Keratinocyte (primary cell): ENCODE measurements around the gene ZMYND8. TPM values are rescaled to one million over a fixed set of nuclear protein-coding genes. Genes with fewer than 3 reads are reported as not detected.

Experiments used
- DNase-seq: peaks from one replicate; pipeline ENCODE4 v3.0.0-alpha.2; 2011; ENCODE audit warnings: low read depth, missing footprints, low spot score
- FAIRE-seq: peaks from 2 replicates; lab custom pipeline; 2011; peaks lifted over from hg19 to GRCh38; lab: Jason Lieb, UNC
- H2AFZ ChIP-seq: 2 replicates; pipeline ENCODE4 v1.6.0; 2012; ENCODE audit warnings: low read length, control low read depth, inconsistent platforms; ENCODE audit not compliant: control insufficient read depth
- H3K27ac ChIP-seq: 2 replicates; pipeline ENCODE4 v1.5.1; 2011; ENCODE audit warnings: low read length; ENCODE audit not compliant: control insufficient read depth, insufficient read depth
- H3K27me3 ChIP-seq: 3 replicates; pipeline ENCODE4 v1.6.0; 2011; ENCODE audit warnings: low read length; ENCODE audit not compliant: control insufficient read depth, insufficient read depth; ENCODE audit errors: extremely low read depth
- H3K36me3 ChIP-seq, 2 experiments: 2 replicates in 1 of 2; 3 replicates in 1 of 2; pipeline ENCODE4 v1.5.1; 2011; ENCODE audit warnings: low read length in 2 of 2, mild to moderate bottlenecking in 1 of 2; ENCODE audit not compliant: control insufficient read depth in 2 of 2, insufficient read depth in 2 of 2; ENCODE audit errors: extremely low read depth in 1 of 2
- H3K4me1 ChIP-seq: 3 replicates; pipeline ENCODE4 v1.5.1; 2011; ENCODE audit warnings: low read length; ENCODE audit not compliant: control insufficient read depth, insufficient read depth; ENCODE audit errors: extremely low read depth
- H3K4me2 ChIP-seq: 3 replicates; pipeline ENCODE4 v1.6.0; 2011; ENCODE audit warnings: low read depth, low read length; ENCODE audit not compliant: control insufficient read depth, insufficient read depth; ENCODE audit errors: extremely low read depth
- H3K4me3 ChIP-seq, 3 experiments: fragments of 200-600 bp in 1 of 3; sonication (generic) in 1 of 3; 2 replicates in 2 of 3; 3 replicates in 1 of 3; pipeline ENCODE4 v1.5.1; 2011 to 2016; ENCODE audit warnings: low read length in 3 of 3, mild to moderate bottlenecking in 3 of 3, control low read depth in 2 of 3, inconsistent platforms in 1 of 3, low read depth in 1 of 3, mixed read lengths in 1 of 3, mixed run types in 1 of 3, moderate library complexity in 1 of 3; ENCODE audit not compliant: control insufficient read depth in 2 of 3, insufficient read depth in 2 of 3; ENCODE audit errors: extremely low read depth in 1 of 3
- H3K79me2 ChIP-seq: 2 replicates; pipeline ENCODE4 v1.6.0; 2012; ENCODE audit warnings: low read length; ENCODE audit not compliant: control insufficient read depth, insufficient read depth
- H3K9ac ChIP-seq: 3 replicates; pipeline ENCODE4 v1.6.0; 2011; ENCODE audit warnings: low read length; ENCODE audit not compliant: control insufficient read depth, insufficient read depth; ENCODE audit errors: extremely low read depth
- H3K9me1 ChIP-seq: 3 replicates; pipeline ENCODE4 v1.6.0; 2011; ENCODE audit warnings: low read length; ENCODE audit not compliant: control insufficient read depth, insufficient read depth; ENCODE audit errors: extremely low read depth
- H3K9me3 ChIP-seq: 2 replicates; pipeline ENCODE4 v1.5.1; 2012; ENCODE audit warnings: low read depth, low read length; ENCODE audit not compliant: control insufficient read depth
- H4K20me1 ChIP-seq: 3 replicates; pipeline ENCODE4 v1.6.0; 2011; ENCODE audit warnings: low read length; ENCODE audit not compliant: control insufficient read depth, insufficient read depth; ENCODE audit errors: extremely low read depth
- CTCF ChIP-seq, 3 experiments: IDR thresholded peaks in 1 of 3; conservative IDR thresholded peaks in 1 of 3; optimal IDR thresholded peaks in 1 of 3; 2 replicates in 2 of 3; 3 replicates in 1 of 3; pipeline versions ENCODE3 to v1.5.1; 2011; ENCODE audit warnings: low read length in 3 of 3, mild to moderate bottlenecking in 3 of 3, moderate library complexity in 2 of 3, control low read depth in 1 of 3, inconsistent platforms in 1 of 3; ENCODE audit not compliant: insufficient read depth in 2 of 3; ENCODE audit errors: extremely low read depth in 1 of 3
- EZH2 ChIP-seq: IDR thresholded peaks from one replicate; pipeline ENCODE4 v1.6.1; 2012; ENCODE audit warnings: inconsistent platforms, mild to moderate bottlenecking, low read length, moderate library complexity
- dilution Hi-C: fragments of 300-500 bp; cut with MboI; formaldehyde crosslinking; loops from one replicate; pipeline ENCODE4 v1.7.0; 2020; ENCODE audit warnings: low sequenced_read_pairs; ENCODE audit not compliant: extremely low pct_ligation_motif_present
- polyA plus RNA-seq, 5 experiments: library from polyadenylated mRNA; depleted of rRNA in 3 of 5; stranded (reverse) in 3 of 5; stranded (forward) in 1 of 5; unstranded in 1 of 5; fragments of >200 nt; gene quantifications; 1 replicate in 1 of 5; 2 replicates in 3 of 5; 3 replicates in 1 of 5; pipeline versions ENCODE4 v1.2.1 to v1.2.3, GENCODE V29; 2011 to 2012; ENCODE audit warnings: missing spikeins in 2 of 5, low read depth in 1 of 5, low replicate concordance in 1 of 5

Gene ZMYND8
- polyA plus RNA-seq, 1 donor (not counting 4 experiments of a cell fraction or from before 2014, with no cell fraction given): 39.8 TPM

GRCh38 chr20:47237715-47238114, 118.8 kb downstream of the ZMYND8 start:
- Histone ChIP-seq H3K27ac (no peak overlapping the region), H3K36me3 (peaks cover 40 to 52% of the 10 kb centered on the region in 2 experiments), H4K20me1 (peaks cover 3% of the 10 kb centered on the region), H3K4me1 (no peaks in the 10 kb centered on the region), H3K27me3 (no peaks in the 10 kb centered on the region), H3K9ac (no peak overlapping the region), H3K4me2 (no peak overlapping the region), H3K79me2 (peaks cover 28% of the 10 kb centered on the region), H3K4me3 (no peak overlapping the region), H3K9me1 (no peaks in the 10 kb centered on the region), H2AFZ (no peak overlapping the region), H3K9me3 (no peaks in the 10 kb centered on the region)
- no peak for TF ChIP-seq EZH2
- FAIRE-seq: no peak
- DNase-seq: no peak
- dilution Hi-C loops: no loop called here

- FAIRE-seq: no peak
- Histone ChIP-seq H3K4me2 (no peak overlapping the region), H2AFZ (no peak overlapping the region), H4K20me1 (no peaks in the 10 kb centered on the region), H3K9me1 (no peaks in the 10 kb centered on the region), H3K9me3 (no peaks in the 10 kb centered on the region), H3K9ac (no peak overlapping the region), H3K4me1 (no peaks in the 10 kb centered on the region), H3K27ac (no peak overlapping the region), H3K79me2 (peaks cover 24% of the 10 kb centered on the region), H3K27me3 (no peaks in the 10 kb centered on the region), H3K4me3 (no peak overlapping the region), H3K36me3 (peaks cover 40 to 44% of the 10 kb centered on the region in 2 experiments)
- dilution Hi-C loops: no loop called here
- no peak for DNase-seq
- no peak for TF ChIP-seq EZH2
Measured at GRCh38 chr20:47236639-47236900, 119.9 kb downstream of the ZMYND8 start.

GRCh38 chr20:47235853-47236638, 120.5 kb downstream of the ZMYND8 start:
- H3K9ac ChIP-seq: no peak overlapping the region
- peaks cover 24% of the 10 kb centered on the region for H3K79me2 ChIP-seq
- H3K27me3 ChIP-seq: no peaks in the 10 kb centered on the region
- H3K36me3 ChIP-seq: peaks cover 39 to 41% of the 10 kb centered on the region in 2 experiments
- H3K4me2 ChIP-seq: no peak overlapping the region
- no peaks in the 10 kb centered on the region for H3K9me1 ChIP-seq
- no peak overlapping the region for H3K4me3 ChIP-seq
- FAIRE-seq (no peak), DNase-seq (no peak)
- H4K20me1 ChIP-seq: peaks cover 2% of the 10 kb centered on the region
- no peak overlapping the region for H2AFZ ChIP-seq
- H3K27ac ChIP-seq: no peak overlapping the region
- TF ChIP-seq EZH2 (no peak), CTCF (optimal IDR thresholded peaks at IDR 0.05 in 1 of 3, IDR thresholded peaks at IDR 0.05 in 1 of 3, conservative IDR thresholded peaks at IDR 0.05 in 1 of 3; ENCODE audit: extremely low read depth in 1 of 3, insufficient read depth in 2 of 3, low read length in 3 of 3) (no peak)
- H3K4me1 ChIP-seq: no peaks in the 10 kb centered on the region
- dilution Hi-C loops: no loop called here
- H3K9me3 ChIP-seq: no peaks in the 10 kb centered on the region
